HG02642 (cell line): ENCODE data around the gene GRIK4.

ENCODE experiments used
- ATAC-seq: cut with Tn5 transposase; IDR thresholded peaks from one replicate; pipeline ENCODE4 v1.9.1; 2021; ENCODE audit warnings: mild to moderate bottlenecking; ENCODE audit not compliant: unreplicated experiment, poor library complexity

Gene GRIK4

GRCh38 chr11:120655589-120655988 is 144.0 kb downstream of the GRIK4 start:
- ATAC-seq, result no peak

GRCh38 chr11:120657306-120658070 is 145.9 kb downstream of the GRIK4 start:
- ATAC-seq, result peak; percentile 55

GRCh38 chr11:120658071-120658423 is 146.5 kb downstream of the GRIK4 start:
- ATAC-seq, result peak; percentile 53

- ATAC-seq, result no peak
Measured at GRCh38 chr11:120659076-120659475, 147.5 kb downstream of the GRIK4 start.

GRCh38 chr11:120660024-120660565 is 148.5 kb downstream of the GRIK4 start:
- ATAC-seq, result no peak

- no peak for ATAC-seq
Measured at GRCh38 chr11:120662071-120662676, 150.6 kb downstream of the GRIK4 start.

GRCh38 chr11:120663142-120663541 is 151.6 kb downstream of the GRIK4 start:
- ATAC-seq, result no peak

GRCh38 chr11:120666121-120666639 is 154.6 kb downstream of the GRIK4 start:
- no peak for ATAC-seq

GRCh38 chr11:120667281-120667680 is 155.7 kb downstream of the GRIK4 start:
- ATAC-seq, result no peak

- ATAC-seq, result no peak
Measured at GRCh38 chr11:120667934-120668333, 156.4 kb downstream of the GRIK4 start.

GRCh38 chr11:120668537-120668936 is 157.0 kb downstream of the GRIK4 start:
- ATAC-seq, result no peak

- no peak for ATAC-seq
Measured at GRCh38 chr11:120674542-120674941, 163.0 kb downstream of the GRIK4 start.

- ATAC-seq, result no peak
Measured at GRCh38 chr11:120675171-120675570, 163.6 kb downstream of the GRIK4 start.

- ATAC-seq, result no peak
Measured at GRCh38 chr11:120676991-120677390, 165.4 kb downstream of the GRIK4 start.

GRCh38 chr11:120680322-120680721 is 168.8 kb downstream of the GRIK4 start:
- ATAC-seq, result no peak

GRCh38 chr11:120681434-120682331 is 170.1 kb downstream of the GRIK4 start:
- ATAC-seq, result no peak

- no peak for ATAC-seq
Measured at GRCh38 chr11:120682332-120682649, 170.7 kb downstream of the GRIK4 start.

- ATAC-seq, result no peak
Measured at GRCh38 chr11:120682866-120683265, 171.3 kb downstream of the GRIK4 start.

GRCh38 chr11:120686516-120686915 is 175.0 kb downstream of the GRIK4 start:
- no peak for ATAC-seq

GRCh38 chr11:120688163-120688562 is 176.6 kb downstream of the GRIK4 start:
- no peak for ATAC-seq
